GM18951 (cell line): ENCODE measurements around the gene FCRL5.

Experiments used
- POLR2A ChIP-seq: IDR thresholded peaks from 4 replicates; pipeline ENCODE4 v1.6.1; 2011; ENCODE audit warnings: mild to moderate bottlenecking; ENCODE audit not compliant: insufficient read length, insufficient read depth; ENCODE audit errors: extremely low read depth
- in situ Hi-C: fragments of 300-500 bp; cut with MboI; formaldehyde crosslinking; loops from one replicate; pipeline ENCODE4 v1.12.0; 2022; ENCODE audit warnings: low sequenced_read_pairs, mixed read lengths, inconsistent platforms; ENCODE audit not compliant: unreplicated experiment

Gene FCRL5

GRCh38 chr1:157517016-157517415 is 35.3 kb downstream of the FCRL5 start:
- no peak for TF ChIP-seq POLR2A
- in situ Hi-C loops = no loop called here

DNA sequence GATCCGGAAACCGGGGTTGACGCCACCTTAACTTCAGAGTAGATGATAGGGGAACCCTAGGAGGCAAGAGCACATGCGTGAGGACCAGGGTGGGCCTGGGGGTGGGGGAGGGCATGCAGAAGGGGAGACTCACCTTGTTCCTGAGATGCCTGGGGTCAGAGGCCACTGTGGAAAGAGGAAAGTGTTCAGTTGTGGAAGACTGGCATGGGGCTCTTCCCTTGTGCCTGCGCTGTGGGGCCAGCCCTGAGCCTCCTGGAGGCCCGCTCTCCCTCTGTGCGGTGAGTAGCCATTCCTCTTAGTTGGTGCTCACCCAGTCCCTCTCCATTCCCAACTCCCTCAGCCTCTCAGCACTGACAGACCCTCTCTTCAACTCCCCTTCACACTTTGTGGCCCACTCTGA is 36.6 kb downstream of the FCRL5 start:
- TF ChIP-seq POLR2A = no peak
- in situ Hi-C loops = no loop called here

GRCh38 chr1:157515141-157515540 is 37.2 kb downstream of the FCRL5 start:
- TF ChIP-seq POLR2A = no peak
- in situ Hi-C loops = no loop called here

DNA sequence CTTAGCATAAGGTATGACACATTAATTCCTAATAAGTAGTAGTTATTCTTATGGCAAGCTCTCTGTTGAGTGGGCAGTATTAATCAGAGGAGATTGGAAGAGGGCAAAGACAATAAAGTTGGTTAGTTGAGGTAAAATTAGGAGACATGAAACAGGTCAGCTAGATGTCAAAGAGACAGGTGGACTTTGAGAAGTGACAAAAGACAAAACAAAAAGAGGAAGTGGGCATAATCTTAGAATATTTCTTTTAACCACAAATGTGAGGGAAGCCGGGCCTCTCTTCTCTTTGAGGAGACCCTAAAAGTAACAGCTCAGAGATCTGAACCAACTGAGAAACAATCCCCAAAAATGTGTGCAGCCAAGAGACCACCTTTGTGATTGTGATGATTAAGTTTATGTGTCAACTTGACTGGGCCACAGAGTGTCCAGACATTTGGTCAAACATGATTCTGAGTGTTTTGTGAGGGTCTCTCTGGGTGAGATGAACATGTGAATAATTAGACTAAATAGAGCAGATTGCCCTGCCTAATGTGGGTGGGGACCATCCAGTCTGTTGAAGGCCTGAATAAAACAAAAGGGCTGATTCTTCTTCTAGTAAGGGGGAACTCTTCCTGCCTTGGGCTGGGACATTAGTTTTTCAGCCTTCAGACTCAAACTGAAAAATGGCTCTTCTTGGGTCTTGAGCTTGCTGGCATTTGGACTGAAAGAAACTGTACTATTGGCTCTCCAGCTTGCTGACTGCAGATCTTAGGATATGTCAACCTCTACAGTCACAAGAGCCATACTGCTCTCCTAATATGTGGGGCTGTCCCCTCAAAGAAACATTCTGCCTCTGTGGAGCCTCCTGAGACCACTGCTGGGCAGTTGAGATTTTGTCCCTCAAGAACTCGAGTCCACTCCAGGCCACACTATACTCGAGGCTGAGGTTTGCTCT is 40.0 kb downstream of the FCRL5 start:
- TF ChIP-seq POLR2A = no peak
- in situ Hi-C loops = no loop called here

DNA sequence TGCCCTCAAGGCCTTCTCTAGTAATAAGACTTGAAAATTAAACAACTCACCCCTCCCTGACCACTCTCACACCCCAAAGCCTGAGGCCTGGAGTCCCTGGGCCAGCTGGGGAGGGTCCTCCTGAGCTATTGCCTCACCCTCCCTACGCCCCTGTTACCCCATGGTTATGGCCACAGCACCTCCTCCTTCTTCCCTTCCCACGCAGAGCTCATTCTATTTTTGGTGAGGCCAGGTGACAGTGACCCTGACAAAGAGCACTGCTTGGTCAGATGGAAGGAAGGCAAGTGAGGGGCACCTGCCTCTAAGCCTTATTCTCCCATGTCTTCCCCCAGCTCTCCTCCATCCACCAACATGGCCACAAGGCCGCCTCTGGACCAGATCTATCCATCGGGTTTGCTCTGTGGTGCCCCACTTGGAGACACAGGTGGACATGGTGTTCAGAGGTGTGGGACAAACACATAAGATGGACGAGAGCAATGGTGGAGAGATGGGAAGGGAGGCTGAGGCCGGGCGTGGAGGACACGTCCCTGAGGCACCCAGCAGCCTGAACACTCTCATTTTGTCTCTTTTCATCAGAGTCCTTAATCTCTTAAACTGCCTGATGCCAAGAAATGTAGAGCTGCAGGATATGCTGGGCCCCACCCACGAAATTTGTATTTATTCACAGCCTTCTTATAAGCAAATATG is 42.6 kb downstream of the FCRL5 start:
- TF ChIP-seq POLR2A = no peak

GRCh38 chr1:157505481-157506272 is 46.6 kb downstream of the FCRL5 start:
- TF ChIP-seq POLR2A = no peak
- in situ Hi-C loops = no loop called here

More for the DNA sequence above, 42.6 kb downstream of the FCRL5 start:
- in situ Hi-C loops = no loop called here

- no peak for TF ChIP-seq POLR2A
- in situ Hi-C loops = no loop called here
These were observed 47.7 kb downstream of the FCRL5 start for GRCh38 chr1:157504646-157505045.

GRCh38 chr1:157499521-157499920 is 52.8 kb downstream of the FCRL5 start:
- no peak for TF ChIP-seq POLR2A
- in situ Hi-C loops = no loop called here

GRCh38 chr1:157498736-157499090 is 53.6 kb downstream of the FCRL5 start:
- in situ Hi-C loops = no loop called here
- no peak for TF ChIP-seq POLR2A

DNA sequence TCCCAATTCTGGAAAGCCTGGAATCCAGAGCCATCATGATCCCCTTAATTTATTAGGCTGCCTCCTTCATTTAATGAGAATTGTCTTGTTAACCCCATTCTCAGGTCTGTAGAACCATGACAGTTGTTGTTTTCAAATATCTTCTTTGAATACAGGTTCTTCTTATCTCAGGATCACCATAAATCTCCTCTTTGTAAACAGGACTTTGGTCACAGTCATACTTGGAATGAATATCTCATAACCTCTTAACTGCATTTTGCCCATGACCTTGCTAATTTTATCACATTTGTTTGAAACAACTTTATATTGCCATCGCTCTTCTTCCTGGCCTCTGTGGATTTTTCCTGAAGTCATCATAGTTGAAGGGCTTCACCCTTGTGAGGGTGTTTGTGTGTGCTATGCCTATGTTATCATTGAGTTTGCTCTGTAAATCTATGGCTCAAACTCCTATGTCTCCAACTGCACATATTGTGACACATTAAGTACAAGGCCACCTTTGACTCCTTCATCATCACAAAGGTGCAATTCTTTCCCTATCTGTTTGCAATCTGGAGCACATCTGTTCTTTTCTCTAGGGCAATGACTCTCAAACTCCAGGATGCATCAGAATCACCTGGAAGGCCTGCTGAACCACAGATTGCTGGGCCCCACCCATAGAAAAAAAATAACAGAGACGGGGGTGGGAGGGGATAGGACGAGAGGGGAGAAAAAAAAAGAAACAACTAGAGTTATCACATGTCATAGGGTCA is 54.2 kb downstream of the FCRL5 start:
- no peak for TF ChIP-seq POLR2A
- in situ Hi-C loops = no loop called here

DNA sequence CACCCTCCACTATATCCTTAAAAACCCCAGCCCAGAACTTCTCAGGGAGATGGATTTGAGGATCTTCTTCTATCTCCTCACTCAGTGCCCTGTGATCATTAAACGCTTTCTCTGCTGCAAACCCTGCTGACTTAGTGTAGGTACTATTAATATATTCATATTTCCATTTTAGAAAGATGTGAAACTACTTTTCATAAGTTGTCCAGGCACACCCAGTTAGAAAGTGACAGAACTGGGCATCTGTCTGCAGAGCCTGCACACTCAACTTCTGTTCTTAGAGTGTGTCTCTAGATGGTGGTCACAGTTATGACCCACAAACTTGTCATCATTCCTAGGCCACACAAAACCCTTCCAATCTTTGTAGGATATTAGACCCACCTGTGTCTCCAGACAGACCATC is 55.0 kb downstream of the FCRL5 start:
- no peak for TF ChIP-seq POLR2A
- in situ Hi-C loops = no loop called here

- no peak for TF ChIP-seq POLR2A
- in situ Hi-C loops = no loop called here
These were observed 56.2 kb downstream of the FCRL5 start for GRCh38 chr1:157496121-157496526.
